ENCODE results near the gene COPB2.

The COPB2 gene

GRCh38 chr3:139389552-139390368, at the start of gene COPB2:
Gene COPB2, minus strand, starts transcription at chr3:139389647. Its CDS starts 97 bp downstream, at chr3:139389550.
- H3K27me3 ChIP-seq (ENCODE audit: control insufficient read depth in 1 of 2, insufficient read depth in 2 of 2, low read length in 2 of 2): no peaks in the 10 kb centered on the region
- H3K4me3 ChIP-seq (ENCODE audit: low read depth in 1 of 2, low read length in 2 of 2): peak within 1 kb of the TSS; percentile 78 to 90
- H3K36me3 ChIP-seq (ENCODE audit: control insufficient read depth in 1 of 2, insufficient read depth in 2 of 2, low read length in 2 of 2): no peaks in the 10 kb centered on the region
- H3K9ac ChIP-seq (ENCODE audit: low read depth in 1 of 2, low read length in 2 of 2): peak within 1 kb of the TSS; percentile 95 to 99
- H3K27ac ChIP-seq (ENCODE audit: low read depth, low read length): peak within 1 kb of the TSS; percentile 94
- no peaks in the 10 kb centered on the region for H3K9me3 ChIP-seq (ENCODE audit: control insufficient read depth in 1 of 2, low read length in 2 of 2)
- peaks cover 17 to 22% of the 10 kb centered on the region in 2 donors for H3K4me1 ChIP-seq (ENCODE audit: control insufficient read depth in 1 of 2, insufficient read depth in 2 of 2, low read length in 2 of 2)

- peaks cover 7 to 23% of the 10 kb centered on the region in 2 donors for H3K4me1 ChIP-seq (ENCODE audit: control insufficient read depth in 1 of 2, insufficient read depth in 2 of 2, low read length in 2 of 2)
- no peak overlapping the region for H3K27ac ChIP-seq (ENCODE audit: low read depth, low read length)
- H3K4me3 ChIP-seq (ENCODE audit: low read depth in 1 of 2, low read length in 2 of 2): no peak overlapping the region
- H3K27me3 ChIP-seq (ENCODE audit: control insufficient read depth in 1 of 2, insufficient read depth in 2 of 2, low read length in 2 of 2): no peaks in the 10 kb centered on the region
- no peaks in the 10 kb centered on the region for H3K36me3 ChIP-seq (ENCODE audit: control insufficient read depth in 1 of 2, insufficient read depth in 2 of 2, low read length in 2 of 2)
- no peaks in the 10 kb centered on the region for H3K9me3 ChIP-seq (ENCODE audit: control insufficient read depth in 1 of 2, low read length in 2 of 2)
- H3K9ac ChIP-seq (ENCODE audit: low read depth in 1 of 2, low read length in 2 of 2): no peak overlapping the region
Observed at GRCh38 chr3:139434764-139435307, 45.4 kb upstream of the COPB2 start.

DNA sequence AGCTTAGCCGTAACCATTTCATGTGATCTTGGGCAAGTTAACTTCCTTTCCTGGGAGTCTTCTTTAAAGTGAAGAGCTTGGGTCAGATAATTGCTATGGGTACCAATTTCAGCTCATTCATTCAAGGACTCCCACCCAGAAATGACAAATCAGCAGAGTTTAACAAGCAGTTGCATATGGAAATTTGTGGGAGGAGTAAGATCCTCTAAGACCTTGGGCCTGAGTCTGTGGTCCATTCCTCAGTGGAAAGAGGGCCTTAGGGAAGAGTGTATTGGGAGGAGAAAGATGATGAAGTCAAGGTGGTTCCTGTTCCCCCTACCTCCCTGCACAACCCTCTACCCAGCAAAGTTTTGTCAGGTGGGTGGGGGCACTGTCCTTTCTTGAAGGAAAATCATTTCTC, 44.8 kb upstream of the COPB2 start:
- Histone ChIP-seq H3K9ac (ENCODE audit: low read depth in 1 of 2, low read length in 2 of 2) (no peak overlapping the region), H3K27ac (ENCODE audit: low read depth, low read length) (no peak overlapping the region), H3K4me1 (ENCODE audit: control insufficient read depth in 1 of 2, insufficient read depth in 2 of 2, low read length in 2 of 2) (peaks cover 7 to 19% of the 10 kb centered on the region in 2 donors), H3K27me3 (ENCODE audit: control insufficient read depth in 1 of 2, insufficient read depth in 2 of 2, low read length in 2 of 2) (no peaks in the 10 kb centered on the region), H3K36me3 (ENCODE audit: control insufficient read depth in 1 of 2, insufficient read depth in 2 of 2, low read length in 2 of 2) (no peaks in the 10 kb centered on the region), H3K9me3 (ENCODE audit: control insufficient read depth in 1 of 2, low read length in 2 of 2) (no peaks in the 10 kb centered on the region), H3K4me3 (ENCODE audit: low read depth in 1 of 2, low read length in 2 of 2) (no peak overlapping the region)

DNA sequence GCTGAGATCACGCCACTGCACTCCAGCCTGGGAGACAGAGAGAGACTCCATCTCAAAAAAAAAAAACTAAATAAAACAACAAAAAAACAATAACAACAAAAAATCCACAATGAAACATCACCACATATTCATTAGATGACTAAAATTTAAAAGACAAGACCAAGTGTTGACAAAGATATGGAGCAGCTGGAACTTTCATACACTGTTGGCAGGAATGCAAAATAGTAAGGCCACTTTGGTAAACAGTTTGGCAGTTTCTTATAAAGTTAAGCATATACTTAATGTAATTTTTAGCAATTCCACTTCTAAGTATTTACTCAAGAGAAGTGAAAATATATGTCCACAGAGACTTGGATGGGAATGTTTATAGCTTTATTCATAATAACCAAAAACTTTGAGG, 43.6 kb upstream of the COPB2 start:
- Histone ChIP-seq H3K9me3 (ENCODE audit: control insufficient read depth in 1 of 2, low read length in 2 of 2) (no peaks in the 10 kb centered on the region), H3K4me3 (ENCODE audit: low read depth in 1 of 2, low read length in 2 of 2) (no peak overlapping the region), H3K27ac (ENCODE audit: low read depth, low read length) (no peak overlapping the region), H3K27me3 (ENCODE audit: control insufficient read depth in 1 of 2, insufficient read depth in 2 of 2, low read length in 2 of 2) (no peaks in the 10 kb centered on the region), H3K4me1 (ENCODE audit: control insufficient read depth in 1 of 2, insufficient read depth in 2 of 2, low read length in 2 of 2) (peaks cover 7 to 18% of the 10 kb centered on the region in 2 donors), H3K9ac (ENCODE audit: low read depth in 1 of 2, low read length in 2 of 2) (no peak overlapping the region), H3K36me3 (ENCODE audit: control insufficient read depth in 1 of 2, insufficient read depth in 2 of 2, low read length in 2 of 2) (no peaks in the 10 kb centered on the region)

DNA sequence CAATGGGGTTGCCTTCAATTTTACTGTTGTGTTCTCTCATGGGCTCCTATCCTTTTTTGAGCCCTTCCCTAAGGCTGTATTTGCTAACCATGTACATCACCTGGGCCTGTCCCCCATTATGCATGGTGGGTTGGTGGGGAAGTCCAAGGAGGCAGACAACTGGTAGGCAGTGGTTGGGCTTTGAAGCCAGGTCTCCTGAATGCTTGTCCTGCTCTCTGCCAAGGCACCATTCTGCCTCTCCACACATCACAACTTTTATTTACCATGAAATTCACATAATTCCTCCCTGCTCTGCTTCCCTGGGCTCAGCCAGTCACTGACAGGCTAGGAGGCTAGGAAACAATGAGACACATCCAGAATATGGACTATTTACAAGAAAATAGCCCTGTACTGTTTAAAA, 41.0 kb upstream of the COPB2 start:
- Histone ChIP-seq H3K27me3 (ENCODE audit: control insufficient read depth in 1 of 2, insufficient read depth in 2 of 2, low read length in 2 of 2) (no peaks in the 10 kb centered on the region), H3K4me3 (ENCODE audit: low read depth in 1 of 2, low read length in 2 of 2) (no peak overlapping the region), H3K4me1 (ENCODE audit: control insufficient read depth in 1 of 2, insufficient read depth in 2 of 2, low read length in 2 of 2) (peaks cover 7 to 23% of the 10 kb centered on the region in 2 donors), H3K36me3 (ENCODE audit: control insufficient read depth in 1 of 2, insufficient read depth in 2 of 2, low read length in 2 of 2) (no peaks in the 10 kb centered on the region), H3K9me3 (ENCODE audit: control insufficient read depth in 1 of 2, low read length in 2 of 2) (no peaks in the 10 kb centered on the region), H3K27ac (ENCODE audit: low read depth, low read length) (no peak overlapping the region), H3K9ac (ENCODE audit: low read depth in 1 of 2, low read length in 2 of 2) (no peak overlapping the region)

DNA sequence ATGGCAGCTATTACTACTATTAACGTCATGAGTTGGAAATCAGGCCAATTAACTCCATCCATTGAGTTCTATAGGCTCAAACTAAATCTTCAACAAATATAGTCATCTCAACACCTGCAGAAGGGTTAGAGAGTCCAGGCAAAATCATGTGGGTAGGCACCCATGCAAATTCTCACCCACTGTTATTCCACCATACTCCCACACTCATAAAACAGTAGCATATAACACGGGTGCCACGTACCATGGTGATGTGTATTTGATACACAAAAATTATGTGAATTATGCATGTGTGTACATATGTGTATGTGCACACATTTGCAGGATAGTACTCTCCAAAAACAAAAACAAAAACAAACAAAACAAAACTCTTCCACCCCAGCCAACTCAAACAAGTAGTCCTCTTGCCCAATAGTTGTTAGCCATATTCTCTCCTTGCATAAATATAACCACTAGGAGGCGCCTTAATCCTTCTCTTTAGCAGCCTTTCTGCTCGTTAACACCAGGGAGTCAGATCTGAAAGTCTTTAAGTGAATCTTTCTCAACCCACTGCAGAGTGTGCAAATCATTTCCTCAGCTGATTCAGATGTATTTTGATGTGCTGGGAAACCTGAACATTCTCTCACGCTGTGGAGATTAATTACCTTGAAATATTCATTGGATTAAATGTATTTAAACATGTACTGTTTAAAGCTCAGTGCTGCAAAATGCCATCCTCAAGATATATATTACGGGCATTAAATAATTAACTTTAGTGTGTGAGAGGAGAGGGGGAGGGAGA, 38.0 kb upstream of the COPB2 start:
- H3K36me3 ChIP-seq (ENCODE audit: control insufficient read depth in 1 of 2, insufficient read depth in 2 of 2, low read length in 2 of 2): no peaks in the 10 kb centered on the region
- no peaks in the 10 kb centered on the region for H3K9me3 ChIP-seq (ENCODE audit: control insufficient read depth in 1 of 2, low read length in 2 of 2)
- no peaks in the 10 kb centered on the region for H3K27me3 ChIP-seq (ENCODE audit: control insufficient read depth in 1 of 2, insufficient read depth in 2 of 2, low read length in 2 of 2)
- no peak overlapping the region for H3K27ac ChIP-seq (ENCODE audit: low read depth, low read length)
- H3K4me1 ChIP-seq (ENCODE audit: control insufficient read depth in 1 of 2, insufficient read depth in 2 of 2, low read length in 2 of 2): peaks cover 7 to 17% of the 10 kb centered on the region in 2 donors
- H3K9ac ChIP-seq (ENCODE audit: low read depth in 1 of 2, low read length in 2 of 2): no peak overlapping the region
- H3K4me3 ChIP-seq (ENCODE audit: low read depth in 1 of 2, low read length in 2 of 2): no peak overlapping the region

DNA sequence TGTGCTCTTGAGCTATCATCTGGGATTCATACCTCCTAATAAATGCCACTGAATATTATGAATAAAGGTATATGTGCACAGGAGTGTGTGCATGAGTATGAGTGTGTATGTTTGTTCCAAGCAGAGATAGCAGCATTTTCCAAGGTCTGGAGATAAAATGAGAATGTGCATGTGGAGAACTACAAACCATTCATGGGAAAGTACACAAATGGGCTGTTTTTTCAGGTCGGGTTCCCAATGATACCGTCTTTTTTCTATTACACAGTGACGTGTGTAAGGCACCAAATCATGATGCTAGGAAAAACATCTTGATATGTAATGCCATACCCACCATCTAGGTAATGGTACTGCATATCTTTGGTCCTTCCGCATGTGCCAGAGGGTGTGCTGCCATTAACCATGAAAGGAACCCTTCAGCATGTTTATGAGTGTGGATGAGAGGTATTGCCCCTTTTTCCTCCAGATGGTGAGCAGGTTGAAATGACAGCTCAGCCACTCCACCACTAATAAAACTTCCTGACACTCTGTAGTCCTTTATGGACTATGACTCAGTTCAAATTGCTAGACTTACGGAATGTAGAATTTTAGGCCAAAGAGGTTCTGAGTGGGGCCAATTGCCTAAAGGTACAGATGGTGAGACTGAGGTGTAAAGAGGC, 36.4 kb upstream of the COPB2 start:
- H3K27ac ChIP-seq (ENCODE audit: low read depth, low read length): no peak overlapping the region
- H3K9me3 ChIP-seq (ENCODE audit: control insufficient read depth in 1 of 2, low read length in 2 of 2): no peaks in the 10 kb centered on the region
- H3K27me3 ChIP-seq (ENCODE audit: control insufficient read depth in 1 of 2, insufficient read depth in 2 of 2, low read length in 2 of 2): no peaks in the 10 kb centered on the region
- H3K36me3 ChIP-seq (ENCODE audit: control insufficient read depth in 1 of 2, insufficient read depth in 2 of 2, low read length in 2 of 2): no peaks in the 10 kb centered on the region
- peaks cover 12 to 27% of the 10 kb centered on the region in 2 donors for H3K4me1 ChIP-seq (ENCODE audit: control insufficient read depth in 1 of 2, insufficient read depth in 2 of 2, low read length in 2 of 2)
- H3K4me3 ChIP-seq (ENCODE audit: low read depth in 1 of 2, low read length in 2 of 2): no peak overlapping the region
- no peak overlapping the region for H3K9ac ChIP-seq (ENCODE audit: low read depth in 1 of 2, low read length in 2 of 2)

DNA sequence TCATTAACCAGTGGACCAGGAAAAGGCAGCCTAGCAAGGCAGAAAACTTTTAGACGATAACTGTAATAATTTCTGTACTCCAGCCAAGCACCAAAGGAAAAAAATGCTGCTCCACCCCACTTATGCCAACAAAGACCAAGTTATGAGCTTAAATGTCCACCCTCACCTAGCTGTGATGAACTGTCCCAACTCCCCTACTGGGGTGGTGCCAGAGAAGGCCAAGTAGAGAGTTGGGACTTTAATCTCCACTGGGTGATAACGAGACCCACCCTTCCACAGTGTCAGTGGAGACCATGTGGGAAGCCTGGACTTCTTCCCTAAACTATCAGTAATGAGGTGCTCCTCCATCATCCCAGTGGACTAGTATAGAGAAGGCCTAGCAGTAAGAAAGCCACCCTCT, 33.8 kb upstream of the COPB2 start:
- Histone ChIP-seq H3K27ac (ENCODE audit: low read depth, low read length) (no peak overlapping the region), H3K4me3 (ENCODE audit: low read depth in 1 of 2, low read length in 2 of 2) (no peak overlapping the region), H3K36me3 (ENCODE audit: control insufficient read depth in 1 of 2, insufficient read depth in 2 of 2, low read length in 2 of 2) (no peaks in the 10 kb centered on the region), H3K9me3 (ENCODE audit: control insufficient read depth in 1 of 2, low read length in 2 of 2) (no peaks in the 10 kb centered on the region), H3K4me1 (ENCODE audit: control insufficient read depth in 1 of 2, insufficient read depth in 2 of 2, low read length in 2 of 2) (peaks cover 12 to 27% of the 10 kb centered on the region in 2 donors), H3K9ac (ENCODE audit: low read depth in 1 of 2, low read length in 2 of 2) (no peak overlapping the region), H3K27me3 (ENCODE audit: control insufficient read depth in 1 of 2, insufficient read depth in 2 of 2, low read length in 2 of 2) (no peaks in the 10 kb centered on the region)

DNA sequence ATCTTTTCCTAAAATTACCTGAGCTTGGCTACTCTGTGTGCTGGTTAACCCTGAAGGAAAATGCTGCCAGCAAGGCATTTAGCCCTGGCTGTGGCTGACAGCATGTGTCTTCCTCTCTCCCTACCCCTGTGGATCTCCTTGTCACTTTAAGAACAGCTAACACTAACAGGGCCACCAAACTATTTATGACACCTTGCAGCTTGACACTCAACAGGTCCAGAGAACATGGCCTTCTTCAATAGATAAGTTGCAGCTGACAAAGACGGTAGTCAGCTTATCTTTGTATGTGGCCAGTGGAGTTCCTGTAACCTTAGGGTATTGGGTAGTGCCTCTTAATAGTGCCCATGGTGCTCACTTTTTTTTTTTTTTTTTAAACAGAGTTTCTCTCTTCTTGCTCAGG, 32.0 kb upstream of the COPB2 start:
- Histone ChIP-seq H3K4me1 (ENCODE audit: control insufficient read depth in 1 of 2, insufficient read depth in 2 of 2, low read length in 2 of 2) (peaks cover 12 to 21% of the 10 kb centered on the region in 2 donors), H3K9ac (ENCODE audit: low read depth in 1 of 2, low read length in 2 of 2) (no peak overlapping the region), H3K36me3 (ENCODE audit: control insufficient read depth in 1 of 2, insufficient read depth in 2 of 2, low read length in 2 of 2) (no peaks in the 10 kb centered on the region), H3K9me3 (ENCODE audit: control insufficient read depth in 1 of 2, low read length in 2 of 2) (no peaks in the 10 kb centered on the region), H3K4me3 (ENCODE audit: low read depth in 1 of 2, low read length in 2 of 2) (no peak overlapping the region), H3K27ac (ENCODE audit: low read depth, low read length) (no peak overlapping the region), H3K27me3 (ENCODE audit: control insufficient read depth in 1 of 2, insufficient read depth in 2 of 2, low read length in 2 of 2) (no peaks in the 10 kb centered on the region)

DNA sequence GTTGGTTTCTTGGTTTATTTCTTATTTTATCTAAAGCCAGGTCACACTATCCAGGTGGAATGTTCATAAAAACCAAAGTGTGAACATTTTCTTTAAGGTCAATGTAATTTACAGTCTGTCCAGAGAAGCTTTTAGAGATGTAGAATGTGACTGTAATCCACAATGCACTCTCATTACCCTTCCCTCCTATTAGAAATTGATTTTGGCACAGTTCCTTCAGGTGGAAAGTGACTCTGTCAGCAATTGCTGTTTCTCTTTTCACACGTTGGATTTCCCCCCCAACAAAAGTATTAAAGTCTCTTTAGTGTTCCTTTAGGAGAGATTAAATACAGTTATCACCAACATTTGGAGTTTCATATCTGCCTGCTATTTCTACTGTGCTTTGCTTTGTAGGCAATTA, 31.6 kb upstream of the COPB2 start:
- H3K9ac ChIP-seq (ENCODE audit: low read depth in 1 of 2, low read length in 2 of 2): no peak overlapping the region
- no peak overlapping the region for H3K27ac ChIP-seq (ENCODE audit: low read depth, low read length)
- H3K27me3 ChIP-seq (ENCODE audit: control insufficient read depth in 1 of 2, insufficient read depth in 2 of 2, low read length in 2 of 2): no peaks in the 10 kb centered on the region
- H3K36me3 ChIP-seq (ENCODE audit: control insufficient read depth in 1 of 2, insufficient read depth in 2 of 2, low read length in 2 of 2): no peaks in the 10 kb centered on the region
- H3K9me3 ChIP-seq (ENCODE audit: control insufficient read depth in 1 of 2, low read length in 2 of 2): no peaks in the 10 kb centered on the region
- H3K4me3 ChIP-seq (ENCODE audit: low read depth in 1 of 2, low read length in 2 of 2): no peak overlapping the region
- H3K4me1 ChIP-seq (ENCODE audit: control insufficient read depth in 1 of 2, insufficient read depth in 2 of 2, low read length in 2 of 2): peaks cover 12 to 21% of the 10 kb centered on the region in 2 donors
